ENCODE measurements around the gene NME5.
A peak's percentile ranks its signal among the peaks of the same experiment; 100 is the strongest.

DNA sequence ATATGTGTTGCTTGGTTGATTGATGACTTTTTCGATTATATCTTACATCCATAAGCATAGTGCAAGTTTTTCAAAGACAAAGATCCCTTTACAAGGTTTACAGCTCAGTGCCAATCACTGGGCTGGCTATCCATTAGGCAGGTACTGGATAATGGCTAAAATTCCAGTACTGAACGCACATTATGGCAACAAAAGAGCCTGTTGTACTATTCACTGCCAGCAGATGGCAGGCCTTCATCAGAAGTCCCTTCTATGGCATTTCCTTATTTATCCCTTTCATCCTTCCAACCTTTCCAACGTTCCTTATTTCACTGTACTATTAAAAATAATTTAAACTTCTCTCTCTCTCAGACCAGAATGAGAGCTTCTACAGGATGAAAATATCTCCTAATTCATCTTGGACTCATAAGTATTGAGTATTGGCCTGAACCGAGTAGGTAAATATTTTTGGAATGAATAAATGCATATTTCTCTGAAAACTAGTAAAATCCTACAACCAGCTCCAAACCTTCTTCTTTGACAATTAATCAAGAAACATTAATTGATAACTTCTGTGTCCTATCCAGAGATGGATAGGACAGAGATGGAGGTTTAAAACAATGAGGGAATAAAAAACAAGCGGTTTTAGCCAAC is 62.0 kb downstream of the NME5 start:
- TF ChIP-seq, protein P1, sequence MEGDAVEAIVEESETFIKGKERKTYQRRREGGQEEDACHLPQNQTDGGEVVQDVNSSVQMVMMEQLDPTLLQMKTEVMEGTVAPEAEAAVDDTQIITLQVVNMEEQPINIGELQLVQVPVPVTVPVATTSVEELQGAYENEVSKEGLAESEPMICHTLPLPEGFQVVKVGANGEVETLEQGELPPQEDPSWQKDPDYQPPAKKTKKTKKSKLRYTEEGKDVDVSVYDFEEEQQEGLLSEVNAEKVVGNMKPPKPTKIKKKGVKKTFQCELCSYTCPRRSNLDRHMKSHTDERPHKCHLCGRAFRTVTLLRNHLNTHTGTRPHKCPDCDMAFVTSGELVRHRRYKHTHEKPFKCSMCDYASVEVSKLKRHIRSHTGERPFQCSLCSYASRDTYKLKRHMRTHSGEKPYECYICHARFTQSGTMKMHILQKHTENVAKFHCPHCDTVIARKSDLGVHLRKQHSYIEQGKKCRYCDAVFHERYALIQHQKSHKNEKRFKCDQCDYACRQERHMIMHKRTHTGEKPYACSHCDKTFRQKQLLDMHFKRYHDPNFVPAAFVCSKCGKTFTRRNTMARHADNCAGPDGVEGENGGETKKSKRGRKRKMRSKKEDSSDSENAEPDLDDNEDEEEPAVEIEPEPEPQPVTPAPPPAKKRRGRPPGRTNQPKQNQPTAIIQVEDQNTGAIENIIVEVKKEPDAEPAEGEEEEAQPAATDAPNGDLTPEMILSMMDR (conservative IDR thresholded peaks at IDR 0.05; ENCODE audit: low read length), result peak; percentile 97
- no peak for TF ChIP-seq EZH2phosphoT487 (IDR thresholded peaks at IDR 0.05; ENCODE audit: borderline replicate concordance)
